ENCODE data around the gene CUL7.
"Not testable (repeated sequence)": the region's sequence is repeated elsewhere in the genome, so short reads cannot be mapped to it uniquely, and the experiment has no call there.

CUL7 gene

DNA sequence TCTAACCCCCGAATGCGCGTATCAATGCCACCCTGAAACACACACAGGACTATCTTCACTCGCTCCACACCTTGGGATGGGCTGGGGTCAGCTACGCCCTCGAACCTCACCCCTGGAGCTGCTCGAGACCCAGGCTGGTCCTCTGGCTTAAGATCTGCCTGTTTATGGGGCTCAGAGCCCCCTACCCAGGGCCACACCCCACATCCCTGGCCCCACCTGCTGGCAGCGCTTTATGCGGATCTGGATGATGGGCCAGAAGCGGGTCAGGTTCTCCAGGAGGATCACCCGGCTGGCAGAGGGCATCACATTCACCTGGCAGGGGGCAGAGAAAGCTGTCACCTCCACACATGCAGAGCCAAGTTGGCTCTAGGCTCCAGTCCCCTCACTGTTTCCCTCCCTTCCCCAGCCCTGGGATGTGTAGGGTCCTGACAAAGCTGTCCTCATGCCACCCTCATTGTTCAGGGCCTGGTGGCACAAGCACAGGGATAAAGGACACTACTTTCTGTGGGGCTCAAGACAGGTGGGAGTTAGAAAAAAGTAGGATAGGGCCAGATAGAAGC lies 8.2 kb downstream of the CUL7 start:
- no peak for DNase-seq (ENCODE audit: low read depth)

DNA sequence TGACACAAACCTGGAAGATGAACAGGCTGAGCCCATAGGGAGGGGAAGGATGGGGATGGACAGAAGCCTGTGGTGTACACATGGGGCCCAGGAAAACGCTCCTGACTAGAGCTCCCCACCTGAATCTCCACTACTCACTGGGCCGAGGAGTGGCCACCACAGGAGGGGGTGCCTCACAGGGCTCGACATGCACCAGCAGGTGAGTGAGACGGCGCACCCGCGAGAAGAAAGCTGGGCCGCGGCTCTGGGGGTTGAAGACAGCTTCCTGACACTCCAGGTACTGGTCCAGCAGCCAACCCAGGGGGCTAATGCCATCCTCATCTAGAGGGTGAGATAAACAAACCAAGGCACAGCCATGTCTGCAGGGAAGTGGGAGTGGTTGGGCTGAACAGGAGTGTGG lies 10.3 kb downstream of the CUL7 start:
- DNase-seq (ENCODE audit: low read depth) = no peak

GRCh38 chr6:43041475-43041874 lies 12.2 kb downstream of the CUL7 start:
- DNase-seq (ENCODE audit: low read depth) = not testable (repeated sequence)

DNA sequence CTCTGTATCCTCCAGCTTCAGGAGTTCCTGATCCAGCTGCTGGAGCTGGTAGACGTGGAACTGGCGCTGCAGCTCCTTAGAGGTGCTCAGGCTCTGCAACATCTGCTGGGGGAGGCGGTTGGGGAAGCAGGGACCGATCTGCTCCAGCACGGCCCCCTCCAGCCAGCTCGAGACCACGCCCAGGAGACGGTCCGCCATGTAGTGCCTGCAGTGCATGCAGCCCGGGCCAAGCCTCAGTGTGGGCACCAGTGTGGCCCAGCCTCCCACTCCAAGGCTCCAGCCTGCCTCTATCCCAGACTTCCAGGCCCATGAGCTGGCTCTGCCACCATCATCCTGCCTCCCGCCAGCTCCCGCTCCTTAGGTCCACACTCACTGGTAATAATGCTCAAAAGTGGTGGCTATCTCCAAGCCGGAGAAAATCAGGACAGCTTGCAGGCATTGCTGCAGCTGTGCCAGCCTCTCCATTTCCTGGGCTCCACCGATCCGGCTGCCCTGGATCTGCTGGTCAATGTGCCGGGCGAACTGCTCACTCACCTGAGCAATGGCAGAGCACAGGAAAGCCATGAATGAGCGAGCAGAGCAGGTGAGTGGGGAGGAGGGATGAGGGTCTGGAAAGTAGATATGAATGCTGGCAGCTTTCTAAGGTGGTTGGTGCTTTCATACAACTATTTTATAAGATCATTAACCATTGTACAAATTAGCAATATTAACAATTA lies 13.0 kb downstream of the CUL7 start:
- no peak for DNase-seq (ENCODE audit: low read depth)

GRCh38 chr6:43038727-43039126 lies 14.9 kb downstream of the CUL7 start:
- no peak for DNase-seq (ENCODE audit: low read depth)

- no peak for DNase-seq (ENCODE audit: low read depth)
These were observed 15.9 kb downstream of the CUL7 start for GRCh38 chr6:43037706-43038105.

GRCh38 chr6:43037197-43037596 lies 16.5 kb downstream of the CUL7 start:
- DNase-seq (ENCODE audit: low read depth) = no peak

GRCh38 chr6:43036712-43037111 lies 16.9 kb downstream of the CUL7 start:
- DNase-seq (ENCODE audit: low read depth) = no peak

- no peak for DNase-seq (ENCODE audit: low read depth)
These were observed 18.0 kb downstream of the CUL7 start for GRCh38 chr6:43035495-43036194.

DNA sequence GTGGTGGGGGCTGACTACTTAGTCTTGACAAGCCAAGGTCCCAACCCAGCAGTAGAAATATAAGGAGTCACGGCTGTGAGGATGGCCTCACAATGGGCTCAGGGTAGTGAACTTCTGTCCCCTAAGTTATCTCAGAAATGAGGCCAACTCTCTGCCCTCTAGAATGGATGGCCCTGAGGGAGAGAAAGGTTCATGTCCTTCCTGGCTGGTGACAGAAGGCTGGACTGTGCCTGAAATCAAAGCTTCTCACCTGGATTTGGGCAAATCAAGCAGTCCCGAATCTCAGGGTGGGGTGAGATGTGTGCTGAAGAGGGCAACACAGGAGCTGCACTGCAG lies 19.5 kb downstream of the CUL7 start:
- no peak for DNase-seq (ENCODE audit: low read depth)

DNA sequence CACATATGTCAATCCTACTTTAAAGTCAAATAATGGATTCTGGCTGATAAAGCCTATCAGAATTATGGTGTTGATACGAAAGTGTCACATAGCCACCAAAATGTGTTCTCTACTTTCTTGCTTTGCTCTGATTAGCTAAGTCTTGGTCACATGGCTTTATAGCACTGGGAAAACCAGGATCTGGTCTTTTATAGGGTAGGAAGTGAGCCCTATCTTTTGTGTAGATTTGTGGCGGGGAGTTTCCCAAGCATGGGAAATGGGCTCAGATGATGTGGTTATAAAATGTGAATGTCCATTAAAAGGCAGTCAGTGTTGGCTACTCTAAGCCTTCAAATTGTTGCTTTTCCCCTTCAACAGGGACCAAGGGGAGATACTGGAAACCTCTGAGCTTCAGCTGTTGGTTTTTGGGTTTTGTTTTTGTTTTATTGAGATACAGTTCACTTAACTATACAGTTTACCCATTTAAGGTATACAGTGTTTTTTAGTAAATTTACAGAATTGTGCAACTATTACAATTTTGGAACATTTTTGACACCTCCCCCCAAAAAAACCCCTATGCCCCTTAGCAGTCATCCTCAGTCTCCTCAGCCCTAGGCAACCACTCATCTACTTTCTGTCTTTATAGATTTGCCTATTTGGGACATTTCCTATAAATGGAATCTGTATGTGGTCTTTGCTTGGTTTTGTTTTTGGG lies 20.0 kb downstream of the CUL7 start:
- no peak for DNase-seq (ENCODE audit: low read depth)

DNA sequence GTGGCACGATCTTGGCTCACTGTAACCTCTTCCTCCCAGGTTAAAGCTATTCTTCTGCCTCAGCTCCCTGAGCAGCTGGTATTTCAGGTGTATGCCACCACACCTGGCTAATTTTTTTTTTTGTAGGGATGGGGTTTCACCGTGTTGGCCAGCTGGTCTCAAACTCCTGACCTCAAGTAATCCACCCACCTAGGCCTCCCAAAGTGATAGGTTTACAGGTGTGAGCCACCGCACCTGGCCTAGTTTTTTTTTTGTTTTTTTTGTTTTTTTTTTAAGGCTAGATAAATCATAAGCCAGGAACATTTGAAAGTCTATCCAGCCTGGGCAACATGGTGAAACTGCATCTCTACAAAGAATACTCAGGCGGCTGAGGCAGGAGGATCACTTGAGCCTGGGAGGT lies 21.3 kb downstream of the CUL7 start:
- DNase-seq (ENCODE audit: low read depth) = no peak

GRCh38 chr6:43029120-43029519 lies 24.5 kb downstream of the CUL7 start:
- DNase-seq (ENCODE audit: low read depth) = no peak

GRCh38 chr6:43026365-43026764 lies 27.3 kb downstream of the CUL7 start:
- no peak for DNase-seq (ENCODE audit: low read depth)

- no peak for DNase-seq (ENCODE audit: low read depth)
These were observed 29.2 kb downstream of the CUL7 start for GRCh38 chr6:43024436-43024835.

DNA sequence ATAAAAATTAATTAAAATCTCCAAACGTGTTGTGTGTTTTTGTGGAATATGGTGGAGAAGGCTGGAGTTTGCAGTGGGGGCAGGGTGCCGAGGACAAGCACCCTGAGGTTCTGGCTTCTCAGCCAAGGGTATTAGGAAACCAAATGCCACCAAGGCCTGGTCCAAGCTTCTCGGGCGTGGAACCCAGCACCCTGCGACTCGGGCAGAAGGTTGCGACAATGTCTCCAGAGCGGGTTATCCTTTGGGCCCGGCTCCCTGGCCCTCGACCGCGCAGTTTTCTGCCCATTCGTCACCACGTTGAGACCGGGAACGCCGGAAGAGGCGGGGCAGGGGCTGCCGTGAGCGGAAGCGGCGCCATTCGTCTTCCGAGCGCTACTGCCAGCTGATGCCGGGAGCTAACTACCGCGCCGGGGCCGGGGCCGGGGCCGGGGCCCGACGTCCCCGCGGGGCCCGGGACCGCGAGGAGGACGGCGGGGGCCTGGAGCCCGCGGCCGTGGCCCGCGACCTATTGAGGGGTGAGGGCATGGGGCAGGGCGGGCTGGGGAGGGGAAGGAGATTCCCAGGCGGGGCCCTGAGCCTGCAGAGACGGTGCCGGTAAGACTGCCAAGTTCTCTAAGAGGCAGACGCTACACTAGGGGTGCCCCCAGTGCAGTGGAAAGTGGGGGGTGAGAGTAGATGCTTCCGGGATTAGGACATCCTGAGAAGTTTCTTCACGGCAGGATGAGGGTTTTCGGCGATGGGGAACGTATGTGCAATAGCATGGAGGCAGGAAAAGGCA lies 32.2 kb downstream of the CUL7 start, which contains the start of gene RRP36:
Gene RRP36 (plus strand): TSS at position 354 of the 778 bp plus-strand sequence. CDS start 32 bp downstream, at position 386.
- peak; percentile 77 for DNase-seq (ENCODE audit: low read depth)

DNA sequence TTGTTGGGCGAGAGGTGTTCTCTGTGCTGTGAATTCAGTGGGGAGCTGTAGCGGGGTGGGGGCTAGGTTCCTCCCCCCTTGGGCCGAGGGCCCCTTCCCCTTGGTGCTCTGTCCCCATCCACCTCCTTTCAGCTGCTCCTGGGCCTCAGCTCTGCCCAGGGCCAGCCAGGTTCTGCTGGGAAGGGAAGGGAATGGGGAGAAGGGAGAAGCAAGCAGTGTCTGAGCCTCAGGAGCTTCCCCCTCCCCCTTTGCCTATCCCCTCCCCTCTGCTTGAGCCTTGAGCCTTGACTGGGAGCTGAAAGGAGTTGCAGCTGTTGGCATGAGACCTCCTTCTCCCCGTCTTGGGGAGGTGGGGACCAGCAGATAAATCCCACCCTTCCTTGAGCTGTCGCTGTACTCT lies 32.8 kb downstream of the CUL7 start:
- DNase-seq (ENCODE audit: low read depth) = peak; percentile 8

- no peak for DNase-seq (ENCODE audit: low read depth)
These were observed 33.5 kb downstream of the CUL7 start for GRCh38 chr6:43020052-43020705.

DNA sequence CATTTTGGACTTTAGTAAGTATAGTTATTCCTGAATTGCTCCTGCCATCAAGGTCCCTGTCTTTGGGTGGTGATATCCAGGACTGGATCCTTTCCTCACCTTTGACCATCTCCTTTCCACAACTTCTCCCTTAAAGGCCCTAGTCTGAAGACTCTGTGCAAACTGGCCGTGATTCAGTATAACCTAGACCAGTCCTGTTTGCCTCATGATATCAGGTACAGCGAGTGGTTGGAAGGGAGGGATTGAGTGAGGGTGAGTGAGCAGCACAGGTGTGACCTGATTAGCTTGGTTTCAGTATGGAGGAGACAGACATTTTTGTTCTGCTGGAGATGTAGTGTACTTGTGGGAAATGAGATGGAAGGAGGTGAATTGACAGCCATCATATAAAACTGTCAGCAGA lies 34.5 kb downstream of the CUL7 start:
- no peak for DNase-seq (ENCODE audit: low read depth)

DNA sequence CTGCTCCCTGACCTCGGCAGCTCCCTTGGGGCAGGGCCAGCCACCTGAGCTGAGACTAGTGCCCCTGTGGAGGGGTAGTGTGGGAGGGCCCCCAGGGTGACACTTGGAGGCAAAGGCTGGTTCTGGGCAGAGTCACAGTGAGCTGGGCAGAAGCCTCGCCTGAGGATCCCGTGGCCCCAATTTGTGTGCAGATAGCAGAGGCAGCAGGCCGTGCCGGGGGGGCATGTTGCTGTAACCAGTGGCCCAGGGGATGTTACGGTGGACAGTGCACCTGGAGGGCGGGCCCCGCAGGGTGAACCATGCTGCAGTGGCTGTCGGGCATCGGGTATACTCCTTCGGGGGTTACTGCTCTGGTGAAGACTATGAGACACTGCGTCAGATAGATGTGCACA lies 36.7 kb downstream of the CUL7 start:
- DNase-seq (ENCODE audit: low read depth) = no peak

DNA sequence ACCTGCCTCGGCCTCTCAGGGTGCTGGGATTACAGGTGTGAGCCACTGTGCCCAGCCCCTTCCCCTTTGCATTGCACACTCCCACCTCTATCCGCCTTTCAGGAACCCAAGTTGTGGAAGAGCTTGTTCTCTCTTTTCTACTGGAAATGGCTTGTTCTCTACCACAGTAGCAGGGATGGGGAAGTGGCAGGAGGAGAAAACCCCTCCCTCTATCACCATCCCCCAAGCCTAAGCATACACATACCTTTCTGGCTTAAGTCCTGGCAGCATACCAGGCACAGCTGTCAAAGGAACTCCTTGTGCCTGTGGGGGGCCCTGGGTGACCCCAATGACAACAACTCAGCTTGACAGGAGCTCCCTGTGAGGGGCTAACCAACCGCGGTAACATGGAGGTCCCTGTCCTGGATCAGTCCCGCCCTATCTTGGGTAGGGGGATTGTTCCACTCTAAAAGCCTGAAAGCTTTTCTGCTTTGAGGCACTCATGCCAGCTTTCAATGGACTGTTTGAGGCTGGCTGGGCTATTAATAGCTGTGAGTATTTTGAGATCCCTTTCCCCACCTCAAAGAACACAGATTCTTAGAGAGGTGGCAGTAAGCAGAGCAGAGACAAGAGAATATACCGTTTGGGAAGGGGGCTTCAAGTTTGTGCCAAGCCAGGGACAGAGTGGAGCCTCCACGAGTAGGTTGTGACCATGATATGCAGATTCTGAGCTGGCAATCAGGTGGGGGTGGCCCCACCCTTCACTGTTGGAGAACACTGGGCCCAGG lies 37.3 kb downstream of the CUL7 start:
- DNase-seq (ENCODE audit: low read depth) = no peak
